Left ventricle myocardium superior (tissue), 1 donor: ENCODE results near the gene MAVS. TPM values are rescaled to one million over a fixed set of nuclear protein-coding genes. Genes with fewer than 3 reads are reported as not detected.
A peak's percentile ranks its signal among the peaks of the same experiment; 100 is the strongest.
"Not testable (repeated sequence)": the region's sequence is repeated elsewhere in the genome, so short reads cannot be mapped to it uniquely, and the experiment has no call there.

Source experiments
- ATAC-seq: fragments of 200-7000 bp; cut with Tn5 transposase; one replicate; pipeline ENCODE4 v1.9.1; 2020; ENCODE audit warnings: mild to moderate bottlenecking, moderate library complexity
- DNase-seq: peaks from one replicate; pipeline ENCODE4 v3.0.0-alpha.2; 2020
- intact Hi-C: fragments of 100-400 bp; cut with micrococcal nuclease; formaldehyde crosslinking; loops from one replicate; pipeline ENCODE4 v1.11.0; 2022
- total RNA-seq: library from RNA; stranded (reverse); fragmentation: NEBNext Ultra II Directional; extraction: Animal tissue kit (Norgen Biotek cat#: 25700); gene quantifications from one replicate; pipeline ENCODE4 v1.2.1, GENCODE V29; 2021
- donor health status: DM: no; HTN: yes; CAD: no; lungs with severe emphysema.

MAVS gene
- total RNA-seq, 1 donor from 2014 or later = 34.8 TPM

GRCh38 chr20:3871550-3872265 is 25.1 kb downstream of the MAVS start:
- ATAC-seq = no peak
- intact Hi-C loops = no loop called here

GRCh38 chr20:3873507-3873906 is 26.9 kb downstream of the MAVS start:
- no peak for ATAC-seq
- DNase-seq = no peak
- intact Hi-C loops = no loop called here

More at GRCh38 chr20:3871550-3872265, 25.1 kb downstream of the MAVS start:
- no peak for DNase-seq

- intact Hi-C loops = no loop called here
- no peak for ATAC-seq
Observed at GRCh38 chr20:3874194-3874844, 27.7 kb downstream of the MAVS start.

GRCh38 chr20:3875378-3875974 is 28.8 kb downstream of the MAVS start:
- DNase-seq (no peak), ATAC-seq (no peak)
- intact Hi-C loops = no loop called here

More at GRCh38 chr20:3874194-3874844, 27.7 kb downstream of the MAVS start:
- DNase-seq = no peak

- ATAC-seq (no peak), DNase-seq (no peak)
- intact Hi-C loops = no loop called here
Observed at GRCh38 chr20:3876000-3876399, 29.4 kb downstream of the MAVS start.

- ATAC-seq = no peak
Observed at GRCh38 chr20:3876676-3877075, 30.0 kb downstream of the MAVS start.

GRCh38 chr20:3878921-3879274 is 32.3 kb downstream of the MAVS start:
- intact Hi-C loops, ATAC-seq, DNase-seq: not testable (repeated sequence)

More at GRCh38 chr20:3876676-3877075, 30.0 kb downstream of the MAVS start:
- DNase-seq = no peak
- intact Hi-C loops = no loop called here

- intact Hi-C loops = no loop called here
- ATAC-seq = no peak
- DNase-seq = no peak
Observed at GRCh38 chr20:3885715-3886114, 39.1 kb downstream of the MAVS start.

- DNase-seq = peak; percentile 39
- intact Hi-C loops = no loop called here
- peak; percentile 18 for ATAC-seq
Observed at GRCh38 chr20:3887876-3888620, 41.4 kb downstream of the MAVS start.

- DNase-seq (peak; percentile 99), ATAC-seq (peak; percentile 98)
- intact Hi-C loops = no loop called here
Observed at GRCh38 chr20:3888622-3889488, 42.2 kb downstream of the MAVS start, which contains the start of gene PANK2. Gene PANK2, plus strand, starts transcription at chr20:3889387.

- peak; percentile 61 for DNase-seq
- peak; percentile 17 for ATAC-seq
- intact Hi-C loops = loop anchor here (10.0 kb wide), 1 partner anchor 175 kb away; no protein-coding TSS in a partner anchor
Observed at GRCh38 chr20:3889489-3890397, 43.1 kb downstream of the MAVS start.

- no peak for DNase-seq
- no peak for ATAC-seq
- intact Hi-C loops = loop anchor here (10.0 kb wide), 1 partner anchor 174 kb away; no protein-coding TSS in a partner anchor
Observed at GRCh38 chr20:3890398-3890751, 43.7 kb downstream of the MAVS start.

- DNase-seq (no peak), ATAC-seq (no peak)
- intact Hi-C loops = loop anchor here (10.0 kb wide), 1 partner anchor 174 kb away; no protein-coding TSS in a partner anchor
Observed at GRCh38 chr20:3890999-3891929, 44.6 kb downstream of the MAVS start.

- DNase-seq = no peak
- intact Hi-C loops = loop anchor here (10.0 kb wide), 1 partner anchor 170 kb away; no protein-coding TSS in a partner anchor
- ATAC-seq = no peak
Observed at GRCh38 chr20:3894796-3895195, 48.2 kb downstream of the MAVS start.

- ATAC-seq (no peak), DNase-seq (no peak)
- intact Hi-C loops = loop anchor here (10.0 kb wide), 1 partner anchor 168 kb away; no protein-coding TSS in a partner anchor
Observed at GRCh38 chr20:3896302-3896701, 49.7 kb downstream of the MAVS start.

GRCh38 chr20:3896853-3897583 is 50.4 kb downstream of the MAVS start:
- DNase-seq = no peak
- ATAC-seq = no peak
- intact Hi-C loops = loop anchor here (10.0 kb wide), 1 partner anchor 168 kb away; no protein-coding TSS in a partner anchor
